SK-MEL-5 (cell line): ENCODE results near the gene CRIP2. TPM values are rescaled to one million over a fixed set of nuclear protein-coding genes. Genes with fewer than 3 reads are reported as not detected.

Experiments used
- DNase-seq: peaks from one replicate; pipeline ENCODE4 v3.0.0-alpha.2; 2016; ENCODE audit warnings: low read depth, low spot score
- in situ Hi-C: cut with HindIII; loops from 2 replicates; pipeline ENCODE4 v1.10.0; 2016; ENCODE audit warnings: low sequenced_read_pairs, high pct_unique_total_duplicates, low pct_unique_long_range_greater_than_20kb
- total RNA-seq: library from RNA; depleted of rRNA; stranded (reverse); fragments of >200 nt; shearing (Covaris generic); gene quantifications from 2 replicates; pipeline ENCODE4 v1.2.3, GENCODE V29; 2014

Gene CRIP2
- total RNA-seq, 1 experiment from 2014 or later, result 0.87 TPM

DNA sequence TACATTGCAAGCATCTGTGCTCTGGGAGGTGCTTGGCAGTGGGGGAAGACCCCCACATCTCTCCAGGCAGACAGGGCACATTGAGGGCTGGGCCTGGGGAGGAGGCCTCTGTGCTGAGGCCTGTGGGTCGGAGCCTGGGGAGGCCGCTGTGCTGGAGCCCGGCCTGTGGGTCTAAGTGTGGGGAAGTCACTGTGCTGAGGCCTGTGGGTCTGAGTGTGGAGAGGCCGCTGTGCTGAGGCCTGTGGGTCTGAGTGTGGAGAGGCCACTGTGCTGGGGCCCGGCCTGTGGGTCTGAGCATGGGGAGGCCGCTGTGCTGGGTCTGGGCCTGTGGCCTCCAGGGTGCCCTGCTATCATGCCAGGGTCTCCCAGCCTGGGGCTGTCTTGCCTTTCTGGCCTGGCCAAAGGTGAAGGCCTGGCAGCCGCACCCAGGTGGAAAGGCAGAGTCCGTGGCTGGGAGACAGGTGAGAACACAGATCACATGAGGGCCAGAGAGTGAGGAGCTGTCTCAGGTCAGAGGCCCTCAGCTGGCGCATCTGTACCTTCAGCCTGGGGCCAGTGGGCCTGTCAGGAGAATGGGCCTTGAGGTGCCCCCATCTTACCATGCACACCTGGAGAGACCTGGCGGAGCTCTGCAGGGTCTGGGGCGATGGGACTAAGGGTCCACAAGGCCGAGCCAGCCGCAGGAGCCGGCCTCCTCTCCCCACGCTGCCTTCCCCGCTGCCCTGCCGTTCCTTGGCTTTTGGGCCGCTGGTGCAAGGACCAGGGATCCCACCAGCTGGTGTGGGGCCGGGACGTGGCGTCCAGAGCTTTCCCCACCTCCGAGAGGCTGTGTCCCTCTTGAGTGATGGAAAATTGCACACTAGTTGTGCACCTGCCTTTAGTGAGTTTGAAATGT is 18.6 kb upstream of the CRIP2 start:
- in situ Hi-C loops, result no loop called here
- DNase-seq, result no peak

DNA sequence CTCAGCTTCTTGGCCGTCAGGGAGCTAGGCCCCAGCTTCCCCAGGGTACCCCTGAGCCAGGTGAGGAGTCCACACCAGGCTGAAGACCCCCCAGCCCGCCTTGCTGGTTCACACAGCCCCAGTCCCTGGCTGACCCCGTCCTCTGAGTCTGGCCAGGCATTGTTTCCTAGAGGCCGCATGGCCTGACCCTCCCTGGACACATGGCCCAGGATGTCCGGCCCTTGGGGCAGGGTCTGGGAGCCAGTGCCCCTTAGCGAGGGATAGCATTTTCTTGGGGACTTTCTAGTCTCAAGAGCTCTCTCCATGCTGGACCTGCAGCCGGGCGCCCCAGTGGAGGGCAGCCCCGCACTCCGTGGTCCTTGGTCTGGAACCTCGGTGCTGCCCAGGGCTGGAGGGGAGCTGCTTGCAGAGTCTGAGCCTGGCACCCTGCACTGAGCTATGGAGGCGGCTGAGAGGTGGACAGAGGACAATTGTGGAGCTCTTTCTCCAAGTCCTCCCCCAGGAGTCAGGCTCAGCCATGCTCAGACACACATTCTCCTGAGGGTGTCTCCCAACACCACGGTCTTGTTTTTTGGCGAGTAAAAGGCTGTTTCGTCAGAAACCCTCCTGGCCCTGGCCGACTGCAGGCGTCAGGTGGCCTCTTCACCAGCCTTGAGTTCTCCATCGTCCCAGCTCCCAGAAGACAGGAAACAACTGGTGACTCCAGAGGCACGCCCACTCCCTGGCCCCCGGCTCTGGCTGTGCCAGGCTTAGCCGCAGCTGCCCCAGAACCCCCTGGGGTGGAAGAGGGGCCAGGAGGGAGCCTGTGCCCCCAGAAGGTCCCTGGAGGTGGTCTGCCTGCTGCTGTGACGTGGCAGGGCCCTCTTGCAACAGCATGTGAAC is 17.6 kb upstream of the CRIP2 start:
- peak; percentile 10 for DNase-seq
- in situ Hi-C loops, result no loop called here

DNA sequence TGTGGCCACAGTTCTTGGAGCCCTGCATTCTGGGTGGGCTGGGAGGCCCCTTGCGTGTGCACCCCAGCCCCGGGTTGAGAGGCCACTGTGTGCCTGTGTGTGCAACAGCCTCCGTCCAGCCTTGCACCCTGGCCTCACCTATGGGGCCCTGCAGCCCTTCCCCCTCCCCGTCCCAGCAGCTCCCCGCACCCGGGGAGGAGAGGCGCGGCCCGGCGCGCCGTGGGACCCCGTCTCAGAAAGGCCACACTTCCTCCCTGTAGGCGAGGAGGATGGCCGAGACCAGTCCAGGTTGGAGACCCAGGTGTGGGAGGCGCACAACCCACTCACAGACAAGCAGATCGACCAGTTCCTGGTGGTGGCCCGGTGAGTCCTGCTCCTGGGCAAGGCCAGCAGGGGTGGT is 16.6 kb upstream of the CRIP2 start:
- in situ Hi-C loops, result no loop called here
- no peak for DNase-seq

DNA sequence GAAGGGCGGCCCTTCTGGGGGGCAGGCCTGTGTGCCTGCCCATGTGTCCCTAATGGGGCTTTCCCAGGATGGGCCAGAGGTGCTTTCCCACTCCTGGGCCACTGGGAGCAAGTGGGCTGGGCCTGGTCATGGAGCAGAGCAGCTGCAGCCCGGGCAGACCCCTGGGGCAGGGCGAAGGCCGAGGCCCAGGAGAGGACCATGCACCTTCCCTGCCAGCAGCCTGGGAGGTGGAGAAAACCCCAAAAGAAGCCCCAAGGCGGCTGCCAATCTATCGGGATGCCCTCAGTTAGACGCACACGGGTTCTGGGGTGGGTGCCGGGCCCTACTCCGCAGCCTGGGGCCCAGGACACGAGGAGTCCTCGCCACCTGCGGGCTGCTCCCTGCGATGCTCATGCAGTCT is 16.1 kb upstream of the CRIP2 start:
- in situ Hi-C loops, result no loop called here
- no peak for DNase-seq

DNA sequence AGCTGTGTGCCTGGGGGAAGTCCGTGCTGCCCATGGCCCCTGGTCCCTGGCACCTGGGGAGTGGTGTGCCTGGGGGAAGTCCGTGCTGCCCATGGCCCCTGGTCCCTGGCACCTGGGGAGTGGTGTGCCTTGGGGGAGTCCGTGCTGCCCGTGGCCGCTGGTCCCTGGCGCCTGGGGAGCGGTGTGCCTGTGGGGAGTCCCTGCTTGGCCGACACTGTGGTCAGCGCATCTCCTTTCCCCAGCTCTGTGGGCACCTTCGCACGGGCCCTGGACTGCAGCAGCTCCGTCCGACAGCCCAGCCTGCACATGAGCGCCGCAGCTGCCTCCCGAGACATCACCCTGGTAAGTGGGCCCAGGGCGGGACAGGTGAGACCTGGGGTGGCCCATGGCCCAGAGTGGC is 14.5 kb upstream of the CRIP2 start:
- in situ Hi-C loops, result no loop called here
- DNase-seq, result no peak

GRCh38 chr14:105460616-105461015 is 14.0 kb upstream of the CRIP2 start:
- in situ Hi-C loops, result no loop called here

GRCh38 chr14:105461903-105462302 is 12.7 kb upstream of the CRIP2 start:
- in situ Hi-C loops, result no loop called here
- no peak for DNase-seq

More at GRCh38 chr14:105460616-105461015, 14.0 kb upstream of the CRIP2 start:
- no peak for DNase-seq

- in situ Hi-C loops, result no loop called here
Observed at GRCh38 chr14:105464501-105464900, 10.1 kb upstream of the CRIP2 start.

GRCh38 chr14:105465209-105466031 is 9.2 kb upstream of the CRIP2 start:
- no peak for DNase-seq
- in situ Hi-C loops, result no loop called here

More at GRCh38 chr14:105464501-105464900, 10.1 kb upstream of the CRIP2 start:
- no peak for DNase-seq

DNA sequence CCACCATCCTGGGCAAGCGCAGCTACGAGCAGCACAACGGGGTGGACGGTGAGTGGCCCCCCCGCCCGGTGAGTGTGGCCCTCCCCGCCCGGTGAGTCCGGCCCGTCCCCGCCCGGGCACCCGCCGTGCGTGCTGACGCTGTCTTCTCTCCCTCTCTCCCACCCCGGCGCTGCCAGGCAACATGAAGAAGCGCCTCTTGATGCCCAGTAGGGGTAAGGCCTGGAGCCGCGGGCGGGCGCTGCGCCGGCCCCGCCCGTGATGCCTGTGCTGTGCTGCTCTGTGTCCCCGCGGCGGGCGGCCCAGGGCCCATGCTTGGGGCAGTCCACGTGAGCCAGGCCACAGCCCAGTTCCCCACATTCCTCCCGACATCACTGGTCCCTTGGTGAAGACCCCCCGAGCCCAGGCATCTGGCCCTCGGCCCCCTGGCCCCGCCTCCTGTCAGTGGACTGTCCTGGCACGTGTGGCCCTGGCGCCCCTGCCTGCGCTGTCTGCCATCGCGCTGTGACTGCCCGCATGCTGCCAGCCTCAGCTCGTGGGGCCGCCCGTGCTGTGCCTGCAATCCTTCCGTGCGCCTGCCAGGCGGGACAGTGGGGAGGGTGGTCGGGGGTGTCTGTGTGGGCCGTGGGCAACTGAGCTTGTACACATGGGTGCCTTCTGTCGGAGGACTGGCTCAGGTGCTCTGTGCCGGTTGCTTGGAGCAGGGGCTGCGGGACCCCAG is 7.9 kb upstream of the CRIP2 start:
- DNase-seq, result no peak
- in situ Hi-C loops, result no loop called here

- no peak for DNase-seq
- in situ Hi-C loops, result no loop called here
Observed at GRCh38 chr14:105467249-105467941, 7.2 kb upstream of the CRIP2 start.

DNA sequence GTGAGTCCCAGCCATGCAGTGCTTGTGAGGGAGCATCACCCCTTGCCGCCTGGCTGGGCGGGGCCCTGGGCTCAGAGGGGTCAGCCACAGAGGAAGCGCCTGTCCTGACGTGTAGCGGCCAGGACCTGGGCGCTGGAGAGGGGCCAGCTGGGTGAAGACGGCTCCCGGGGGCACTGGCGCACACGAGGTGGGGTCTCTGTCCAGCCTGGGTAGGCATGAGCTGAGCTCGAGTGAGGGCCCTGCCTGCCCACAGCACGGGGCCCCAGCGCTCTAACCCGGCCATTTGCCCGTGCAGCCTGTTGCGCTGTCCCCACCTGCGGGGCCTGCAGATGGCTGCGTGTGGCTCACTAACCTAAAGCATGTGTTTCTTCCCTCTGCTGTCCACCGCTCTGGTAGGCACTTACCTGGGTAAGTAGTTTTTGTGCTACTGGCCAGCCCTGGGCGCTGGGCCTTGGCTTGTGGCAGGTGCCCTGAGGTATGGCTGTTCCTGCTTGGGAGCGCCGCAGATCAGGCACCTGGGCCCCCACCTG is 6.6 kb upstream of the CRIP2 start:
- DNase-seq, result no peak
- in situ Hi-C loops, result no loop called here

- DNase-seq, result no peak
- in situ Hi-C loops, result no loop called here
Observed at GRCh38 chr14:105468621-105469241, 5.9 kb upstream of the CRIP2 start.

DNA sequence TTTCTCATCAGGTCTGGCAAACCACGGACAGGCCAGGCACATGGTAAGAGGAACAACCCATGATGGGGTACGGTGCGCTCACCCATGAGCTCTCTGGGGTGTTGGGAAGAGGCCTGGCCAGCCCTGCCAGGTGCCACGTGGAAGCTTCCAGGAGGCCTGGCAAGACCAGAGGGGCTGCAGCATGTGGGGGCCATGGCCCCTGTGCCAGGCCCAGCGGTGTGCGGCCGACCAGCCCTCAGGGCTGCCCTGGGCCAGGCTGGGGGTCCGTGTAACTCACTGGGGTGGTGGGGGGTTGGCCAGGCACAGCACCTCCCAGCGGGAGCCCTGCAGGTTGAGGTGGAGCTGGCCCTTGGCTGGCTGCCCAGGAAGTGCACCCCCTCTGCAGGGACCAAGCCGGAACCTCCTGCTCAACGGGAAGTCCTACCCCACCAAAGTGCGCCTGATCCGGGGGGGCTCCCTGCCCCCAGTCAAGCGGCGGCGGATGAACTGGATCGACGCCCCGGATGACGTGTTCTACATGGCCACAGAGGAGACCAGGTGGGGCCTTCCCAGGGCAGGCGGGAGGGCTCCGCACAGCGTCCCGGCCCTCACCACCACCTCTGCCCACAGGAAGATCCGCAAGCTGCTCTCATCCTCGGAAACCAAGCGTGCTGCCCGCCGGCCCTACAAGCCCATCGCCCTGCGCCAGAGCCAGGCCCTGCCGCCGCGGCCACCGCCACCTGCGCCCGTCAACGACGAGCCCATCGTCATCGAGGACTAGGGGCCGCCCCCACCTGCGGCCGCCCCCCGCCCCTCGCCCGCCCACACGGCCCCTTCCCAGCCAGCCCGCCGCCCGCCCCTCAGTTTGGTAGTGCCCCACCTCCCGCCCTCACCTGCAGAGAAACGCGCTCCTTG is 4.9 kb upstream of the CRIP2 start:
- no peak for DNase-seq
- in situ Hi-C loops, result no loop called here
